CD14-positive monocyte (primary cell): Measurements from ENCODE around the gene INPP4B. TPM values are rescaled to one million over a fixed set of nuclear protein-coding genes. Genes with fewer than 3 reads are reported as not detected.
A peak's percentile ranks its signal among the peaks of the same experiment; 100 is the strongest.

Experiments
- DNase-seq, 3 donors: peaks; one replicate each; pipeline ENCODE4 v3.0.0-alpha.2; 2011 to 2022
- H2AFZ ChIP-seq: 2 replicates; pipeline ENCODE4 v1.6.0; 2012; ENCODE audit warnings: mild to moderate bottlenecking, low read depth, low read length, inconsistent platforms; ENCODE audit not compliant: insufficient read depth, poor library complexity, severe bottlenecking
- H3K27ac ChIP-seq, 2 donors: 1 replicate in 1 of 2; 2 replicates in 1 of 2; pipeline ENCODE4 v1.5.1; 2012 to 2013; ENCODE audit warnings: low read length in 2 of 2, control low read depth in 1 of 2, inconsistent platforms in 1 of 2, low read depth in 1 of 2, mild to moderate bottlenecking in 1 of 2
- H3K27me3 ChIP-seq, 2 donors: one replicate each; pipeline versions ENCODE4 v1.6.0 to v1.6.1; 2011 to 2013; ENCODE audit warnings: low read length in 2 of 2; ENCODE audit not compliant: control insufficient read depth in 2 of 2, insufficient read depth in 2 of 2
- H3K36me3 ChIP-seq, 2 donors: replicated peaks in 1 of 2; 1 replicate in 1 of 2; 2 replicates in 1 of 2; pipeline versions ENCODE4 v1.5.1 to v1.6.1; 2012 to 2013; ENCODE audit warnings: low read length in 2 of 2, control low read depth in 1 of 2, inconsistent platforms in 1 of 2, mild to moderate bottlenecking in 1 of 2; ENCODE audit not compliant: insufficient read depth in 2 of 2, control insufficient read depth in 1 of 2
- H3K4me1 ChIP-seq, 2 donors: 1 replicate in 1 of 2; 2 replicates in 1 of 2; pipeline versions ENCODE4 v1.5.1 to v1.6.1; 2012 to 2013; ENCODE audit warnings: low read length in 2 of 2, control low read depth in 1 of 2, inconsistent platforms in 1 of 2, mild to moderate bottlenecking in 1 of 2, moderate library complexity in 1 of 2; ENCODE audit not compliant: insufficient read depth in 2 of 2, control insufficient read depth in 1 of 2
- H3K4me2 ChIP-seq: replicated peaks from 2 replicates; pipeline ENCODE3; 2012; ENCODE audit warnings: low read length, moderate library complexity, mild to moderate bottlenecking; ENCODE audit not compliant: poor library complexity, severe bottlenecking; ENCODE audit errors: extremely low read depth
- H3K4me3 ChIP-seq, 3 experiments: fragments of 200-600 bp in 1 of 3; sonication (generic) in 1 of 3; replicated peaks in 1 of 3; 1 replicate in 2 of 3; 2 replicates in 1 of 3; pipeline ENCODE4 v1.5.1; 2011 to 2013; ENCODE audit warnings: low read length in 3 of 3, mild to moderate bottlenecking in 3 of 3, control low read depth in 2 of 3, low read depth in 2 of 3, inconsistent platforms in 1 of 3, moderate library complexity in 1 of 3
- H3K79me2 ChIP-seq: 2 replicates; pipeline ENCODE4 v1.6.0; 2012; ENCODE audit warnings: mild to moderate bottlenecking, control low read depth, inconsistent platforms, low read length, moderate library complexity; ENCODE audit not compliant: insufficient read depth
- H3K9ac ChIP-seq: 2 replicates; pipeline ENCODE4 v1.6.0; 2017; ENCODE audit warnings: low read length, mild to moderate bottlenecking; ENCODE audit not compliant: insufficient read depth, poor library complexity, severe bottlenecking
- H3K9me3 ChIP-seq, 2 donors: replicated peaks in 1 of 2; 1 replicate in 1 of 2; 2 replicates in 1 of 2; pipeline versions ENCODE4 v1.5.1 to v1.6.1; 2012 to 2013; ENCODE audit warnings: low read length in 2 of 2, control low read depth in 1 of 2; ENCODE audit not compliant: control insufficient read depth in 1 of 2, insufficient read depth in 1 of 2
- H4K20me1 ChIP-seq: 2 replicates; pipeline ENCODE4 v1.6.0; 2012; ENCODE audit warnings: mild to moderate bottlenecking, low read length, control low read depth, moderate library complexity; ENCODE audit not compliant: insufficient read depth
- H3K27ac Mint-ChIP-seq, 7 donors: one replicate each; pipeline ENCODE4 v1.8.0; 2020; ENCODE audit warnings: mild to moderate bottlenecking in 7 of 7, mixed read lengths in 7 of 7, moderate library complexity in 6 of 7, inconsistent platforms in 2 of 7
- H3K27me3 Mint-ChIP-seq, 3 donors: one replicate each; pipeline ENCODE4 v1.8.0; 2021 to 2022; ENCODE audit warnings: low read depth in 3 of 3, mild to moderate bottlenecking in 3 of 3, mixed read lengths in 3 of 3, moderate library complexity in 3 of 3, inconsistent platforms in 1 of 3
- H3K36me3 Mint-ChIP-seq, 2 donors: one replicate each; pipeline ENCODE4 v1.8.0; 2020; ENCODE audit warnings: mixed read lengths in 2 of 2, inconsistent platforms in 1 of 2, mild to moderate bottlenecking in 1 of 2
- H3K4me1 Mint-ChIP-seq: one replicate; pipeline ENCODE4 v1.8.0; 2020; ENCODE audit warnings: mild to moderate bottlenecking, mixed read lengths
- H3K4me3 Mint-ChIP-seq, 2 donors: one replicate each; pipeline ENCODE4 v1.8.0; 2020; ENCODE audit warnings: mild to moderate bottlenecking in 2 of 2, mixed read lengths in 2 of 2, moderate library complexity in 1 of 2
- H3K9me3 Mint-ChIP-seq, 7 donors: one replicate each; pipeline ENCODE4 v1.8.0; 2020 to 2022; ENCODE audit warnings: mixed read lengths in 7 of 7, mild to moderate bottlenecking in 6 of 7, moderate library complexity in 6 of 7, inconsistent platforms in 2 of 7
- CTCF ChIP-seq: fragments of 200-600 bp; IDR thresholded peaks from one replicate; pipeline ENCODE4 v1.8.0; 2022; ENCODE audit warnings: antibody characterized with exemption, mild to moderate bottlenecking
- WGBS: methylation state at CpG from one replicate; pipeline ENCODE4 v1.1.5; 2013; ENCODE audit warnings: missing lambda C conversion rate; ENCODE audit not compliant: insufficient coverage; 5-methylcytosine and 5-hydroxymethylcytosine counted together
- intact Hi-C, 2 donors: fragments of 100-400 bp; cut with micrococcal nuclease; formaldehyde crosslinking; loops; one replicate each; pipeline versions ENCODE4 v1.15.0 to v1.15.1; 2023
- polyA plus RNA-seq, 3 donors: library from polyadenylated mRNA; depleted of rRNA in 1 of 3; unstranded in 2 of 3; stranded (reverse) in 1 of 3; fragments of 300-500 nt in 2 of 3; fragments of >200 nt in 1 of 3; fragmentation: Illumina TruSeq in 2 of 3; gene quantifications; 1 replicate in 2 of 3; 2 replicates in 1 of 3; pipeline ENCODE4 v1.2.3, GENCODE V29; 2012 to 2021

The INPP4B gene
- polyA plus RNA-seq, 3 donors, result 0.13 to 0.38 (median 0.22) TPM

GRCh38 chr4:142567199-142567598, 278.9 kb downstream of the INPP4B start:
- H3K4me3 ChIP-seq, result no peak overlapping the region
- no peaks in the 10 kb centered on the region for H3K27me3 ChIP-seq
- no peak overlapping the region for H3K27ac ChIP-seq
- peaks cover 0 to 1% (median 1%) of the 10 kb centered on the region in 3 donors for H3K27me3 Mint-ChIP-seq
- peaks cover 5% of the 10 kb centered on the region for H3K4me1 Mint-ChIP-seq
- H3K79me2 ChIP-seq, result no peaks in the 10 kb centered on the region
- H4K20me1 ChIP-seq, result no peaks in the 10 kb centered on the region
- H3K9ac ChIP-seq, result no peak overlapping the region
- DNase-seq, result no peak
- H3K36me3 ChIP-seq, result no peaks in the 10 kb centered on the region
- no peaks in the 10 kb centered on the region for H3K9me3 ChIP-seq
- H3K4me1 ChIP-seq, result no peaks in the 10 kb centered on the region
- H3K4me3 Mint-ChIP-seq, result peak overlapping the region in 1 of 2 donors; percentile 6
- no peak overlapping the region for H3K27ac Mint-ChIP-seq
- H3K36me3 Mint-ChIP-seq, result no peaks in the 10 kb centered on the region
- H3K9me3 Mint-ChIP-seq, result peaks cover 0 to 3% (median 0%) of the 10 kb centered on the region in 7 donors
- no peak overlapping the region for H3K4me2 ChIP-seq
- no peak for TF ChIP-seq CTCF
- intact Hi-C loops, result no loop called here
- WGBS, result no CpG with 5 or more reads among the region's 5 CpGs
- H2AFZ ChIP-seq, result no peak overlapping the region

- Mint-ChIP-seq H3K9me3 (peaks cover 0 to 3% (median 0%) of the 10 kb centered on the region in 7 donors), H3K27me3 (peaks cover 0 to 1% (median 1%) of the 10 kb centered on the region in 3 donors), H3K4me1 (peaks cover 5% of the 10 kb centered on the region), H3K36me3 (no peaks in the 10 kb centered on the region), H3K27ac (no peak overlapping the region), H3K4me3 (peak overlapping the region in 1 of 2 donors; percentile 6)
- H3K27ac ChIP-seq, result no peak overlapping the region
- TF ChIP-seq CTCF, result no peak
- no peak overlapping the region for H3K4me3 ChIP-seq
- DNase-seq, result no peak
- no peak overlapping the region for H3K9ac ChIP-seq
- no peak overlapping the region for H2AFZ ChIP-seq
- no CpG with 5 or more reads among the region's 4 CpGs for WGBS
- no peaks in the 10 kb centered on the region for H3K4me1 ChIP-seq
- H3K27me3 ChIP-seq, result no peaks in the 10 kb centered on the region
- intact Hi-C loops, result no loop called here
- H4K20me1 ChIP-seq, result no peaks in the 10 kb centered on the region
- no peaks in the 10 kb centered on the region for H3K36me3 ChIP-seq
- no peaks in the 10 kb centered on the region for H3K9me3 ChIP-seq
- H3K79me2 ChIP-seq, result no peaks in the 10 kb centered on the region
- no peak overlapping the region for H3K4me2 ChIP-seq
Observed at GRCh38 chr4:142566777-142567176, 279.3 kb downstream of the INPP4B start.
